Stomach (tissue), 9 donors: ENCODE data around the gene PPP3R2. TPM values are rescaled to one million over a fixed set of nuclear protein-coding genes. Genes with fewer than 3 reads are reported as not detected.

Experiments
- DNase-seq, 2 donors: peaks; one replicate each; pipeline versions ENCODE4 v3.0.0 to v3.0.0-alpha.2; 2013 to 2019
- H3K27ac ChIP-seq, 5 donors: fragments of 200-600 bp in 4 of 5; sonication (generic) in 4 of 5; one replicate each; pipeline ENCODE4 v1.5.1; 2013 to 2019; ENCODE audit warnings: mild to moderate bottlenecking in 1 of 5, moderate library complexity in 1 of 5
- H3K27me3 ChIP-seq, 3 donors: fragments of 200-600 bp; sonication (generic); one replicate each; pipeline ENCODE4 v1.5.1; 2017 to 2019; ENCODE audit warnings: mixed run types in 1 of 3
- H3K36me3 ChIP-seq, 4 donors: fragments of 200-600 bp; sonication (generic); 1 replicate in 3 of 4; 2 replicates in 1 of 4; pipeline ENCODE4 v1.5.1; 2016 to 2019
- H3K4me1 ChIP-seq, 4 donors: fragments of 200-600 bp; sonication (generic); one replicate each; pipeline ENCODE4 v1.5.1; 2016 to 2019
- H3K4me3 ChIP-seq, 4 donors: fragments of 200-600 bp; sonication (generic) in 3 of 4; one replicate each; pipeline ENCODE4 v1.5.1; 2016 to 2019; ENCODE audit warnings: mild to moderate bottlenecking in 1 of 4
- H3K9me3 ChIP-seq, 4 donors: fragments of 200-600 bp; sonication (generic); one replicate each; pipeline ENCODE4 v1.5.1; 2016 to 2019
- CTCF ChIP-seq, 7 experiments: fragments of 450-650 bp in 4 of 7; fragments of 200-600 bp in 3 of 7; sonication (generic) in 3 of 7; IDR thresholded peaks; one replicate each; pipeline ENCODE4 v1.5.1; 2016 to 2019; ENCODE audit warnings: antibody characterized with exemption in 7 of 7, control low read depth in 2 of 7, mild to moderate bottlenecking in 1 of 7
- EP300 ChIP-seq: sonication (generic); formaldehyde crosslinking; IDR thresholded peaks from one replicate; pipeline ENCODE4 v1.6.1; 2017; ENCODE audit warnings: antibody characterized with exemption
- POLR2A ChIP-seq, 4 donors: fragments of 450-650 bp; IDR thresholded peaks; one replicate each; pipeline ENCODE4 v1.6.1; 2016; ENCODE audit warnings: antibody characterized with exemption in 4 of 4, control low read depth in 2 of 4, mild to moderate bottlenecking in 1 of 4, moderate library complexity in 1 of 4
- POLR2AphosphoS5 ChIP-seq, 3 donors: sonication (generic); formaldehyde crosslinking; IDR thresholded peaks; one replicate each; pipeline ENCODE4 v1.6.1; 2016; ENCODE audit warnings: antibody characterized with exemption in 3 of 3
- WGBS, 5 donors: extraction: QIAGEN DNeasy Blood & Tissue Kit in 3 of 5; methylation state at CpG; one replicate each; pipeline versions ENCODE4 v1.1.5 to v1.1.7; 2013 to 2018; 5-methylcytosine and 5-hydroxymethylcytosine counted together
- intact Hi-C: fragments of 100-400 bp; cut with DNase I; formaldehyde crosslinking; loops from one replicate; pipeline ENCODE4 v1.15.1; 2023; ENCODE audit warnings: low total_unique reads
- polyA plus RNA-seq, 3 donors: library from polyadenylated mRNA; stranded (reverse); fragments of 200-250 nt; gene quantifications; one replicate each; pipeline ENCODE4 v1.2.3, GENCODE V29; 2013
- total RNA-seq, 5 donors: library from RNA; depleted of rRNA; stranded (reverse); fragments of >200 nt; gene quantifications; one replicate each; pipeline versions ENCODE4 v1.1.0 to v1.2.3, GENCODE V29; 2014 to 2016
- donor health status: healthy with polysubstance abuse.
- donor health status: Bipolar disorder and iron deficiency.
- donor health status: healthy.

PPP3R2 gene
- total and polyA plus RNA-seq, 8 donors = not detected

- no peak for DNase-seq
- peaks cover 0 to 45% (median 36%) of the 10 kb centered on the region in 4 donors for H3K36me3 ChIP-seq
- H3K4me1 ChIP-seq = peaks cover 0 to 8% (median 2%) of the 10 kb centered on the region in 4 donors
- no peaks in the 10 kb centered on the region for H3K27me3 ChIP-seq
- no peak for TF ChIP-seq POLR2A (IDR thresholded peaks at IDR 0.05)
- TF ChIP-seq POLR2AphosphoS5 (IDR thresholded peaks at IDR 0.05) = no peak
- no peak for TF ChIP-seq CTCF (IDR thresholded peaks at IDR 0.05)
- TF ChIP-seq EP300 = no peak
- 46 to 65% (median 57%) methylated on average over 1 of the region's 1 CpG for WGBS, 5 donors
- intact Hi-C loops = no loop called here
- H3K27ac ChIP-seq = no peak overlapping the region
- H3K9me3 ChIP-seq = no peaks in the 10 kb centered on the region
- no peak overlapping the region for H3K4me3 ChIP-seq
Measured at GRCh38 chr9:101571114-101571513, 23.7 kb downstream of the PPP3R2 start.

GRCh38 chr9:101569741-101570501, 24.8 kb downstream of the PPP3R2 start:
- TF ChIP-seq POLR2A (IDR thresholded peaks at IDR 0.05) (no peak), CTCF (IDR thresholded peaks at IDR 0.05) (no peak), POLR2AphosphoS5 (IDR thresholded peaks at IDR 0.05) (no peak), EP300 (no peak)
- no peak overlapping the region for H3K27ac ChIP-seq
- H3K27me3 ChIP-seq = no peaks in the 10 kb centered on the region
- no peak overlapping the region for H3K4me3 ChIP-seq
- 70 to 75% (median 71%) methylated on average over 5 of the region's 5 CpGs for WGBS, 5 donors
- peak in 1 of 2 donors; percentile 20 for DNase-seq
- H3K36me3 ChIP-seq = peaks cover 0 to 57% (median 48%) of the 10 kb centered on the region in 4 donors
- no peaks in the 10 kb centered on the region for H3K9me3 ChIP-seq
- intact Hi-C loops = no loop called here
- H3K4me1 ChIP-seq = peaks cover 0 to 8% (median 2%) of the 10 kb centered on the region in 4 donors

DNA sequence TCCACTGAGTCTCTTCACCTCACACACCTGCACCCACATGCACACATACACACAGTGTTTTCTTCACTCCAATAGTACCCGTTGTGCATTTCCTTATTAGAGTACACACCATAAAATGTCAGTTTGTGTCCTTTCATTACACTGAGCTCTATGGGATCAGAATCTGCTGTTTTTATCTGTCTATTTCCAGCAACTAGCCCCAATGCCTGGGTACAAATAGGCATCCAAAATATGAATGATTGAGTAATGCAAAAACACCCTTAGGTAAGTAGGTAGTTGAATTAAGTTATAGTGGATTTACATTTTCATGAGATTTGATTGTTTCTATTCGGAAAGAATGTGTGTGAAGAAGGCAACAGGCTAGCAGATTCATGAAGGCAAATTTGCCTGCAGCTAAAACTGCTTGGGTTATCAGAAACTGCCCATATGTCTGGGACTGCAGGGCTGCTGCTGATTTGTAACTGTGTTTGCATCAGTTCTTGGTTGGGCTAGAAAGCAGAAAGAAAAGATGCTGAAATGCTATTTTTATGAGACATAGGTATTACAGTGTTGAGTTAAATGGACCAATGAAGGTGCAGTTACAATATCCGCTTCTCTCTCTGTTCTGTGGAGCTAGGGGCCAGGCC, 26.9 kb downstream of the PPP3R2 start:
- no peaks in the 10 kb centered on the region for H3K9me3 ChIP-seq
- intact Hi-C loops = no loop called here
- H3K27ac ChIP-seq = no peak overlapping the region
- 92 to 97% (median 95%) methylated on average over 3 of the region's 3 CpGs for WGBS, 5 donors
- peaks cover 3 to 78% (median 69%) of the 10 kb centered on the region in 4 donors for H3K36me3 ChIP-seq
- TF ChIP-seq POLR2AphosphoS5 (IDR thresholded peaks at IDR 0.05) (no peak), POLR2A (IDR thresholded peaks at IDR 0.05) (no peak), EP300 (no peak), CTCF (IDR thresholded peaks at IDR 0.05) (no peak)
- no peak for DNase-seq
- H3K4me1 ChIP-seq = peaks cover 0 to 7% (median 0%) of the 10 kb centered on the region in 4 donors
- no peak overlapping the region for H3K4me3 ChIP-seq
- no peaks in the 10 kb centered on the region for H3K27me3 ChIP-seq

GRCh38 chr9:101566904-101567724, 27.7 kb downstream of the PPP3R2 start:
- WGBS, 5 donors = 85 to 92% (median 87%) methylated on average over 5 of the region's 5 CpGs
- Histone ChIP-seq H3K9me3 (no peaks in the 10 kb centered on the region), H3K4me3 (no peak overlapping the region), H3K4me1 (peaks cover 0 to under 1% (median 0%) of the 10 kb centered on the region in 4 donors), H3K27me3 (no peaks in the 10 kb centered on the region), H3K27ac (no peak overlapping the region), H3K36me3 (peaks cover 7 to 85% (median 76%) of the 10 kb centered on the region in 4 donors)
- DNase-seq = peak in 1 of 2 donors; percentile 48
- intact Hi-C loops = no loop called here
- TF ChIP-seq POLR2AphosphoS5 (IDR thresholded peaks at IDR 0.05) (no peak), CTCF (IDR thresholded peaks at IDR 0.05) (peak in 2 of 7 experiments; percentile 9 to 14)
